HG03103 (cell line): ENCODE data around the gene STX4.

Experiments used
- ATAC-seq: cut with Tn5 transposase; IDR thresholded peaks from one replicate; pipeline ENCODE4 v1.9.1; 2021; ENCODE audit warnings: low read depth; ENCODE audit not compliant: unreplicated experiment

STX4 gene, protein sequence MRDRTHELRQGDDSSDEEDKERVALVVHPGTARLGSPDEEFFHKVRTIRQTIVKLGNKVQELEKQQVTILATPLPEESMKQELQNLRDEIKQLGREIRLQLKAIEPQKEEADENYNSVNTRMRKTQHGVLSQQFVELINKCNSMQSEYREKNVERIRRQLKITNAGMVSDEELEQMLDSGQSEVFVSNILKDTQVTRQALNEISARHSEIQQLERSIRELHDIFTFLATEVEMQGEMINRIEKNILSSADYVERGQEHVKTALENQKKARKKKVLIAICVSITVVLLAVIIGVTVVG

GRCh38 chr16:31032736-31033708, at the start of gene STX4:
Gene STX4, plus strand, starts transcription at chr16:31033558. Its CDS starts 248 bp downstream, at chr16:31033806.
- ATAC-seq = peak; percentile 66

- no peak for ATAC-seq
Observed at GRCh38 chr16:30983898-30984610, 49.3 kb upstream of the STX4 start.

DNA sequence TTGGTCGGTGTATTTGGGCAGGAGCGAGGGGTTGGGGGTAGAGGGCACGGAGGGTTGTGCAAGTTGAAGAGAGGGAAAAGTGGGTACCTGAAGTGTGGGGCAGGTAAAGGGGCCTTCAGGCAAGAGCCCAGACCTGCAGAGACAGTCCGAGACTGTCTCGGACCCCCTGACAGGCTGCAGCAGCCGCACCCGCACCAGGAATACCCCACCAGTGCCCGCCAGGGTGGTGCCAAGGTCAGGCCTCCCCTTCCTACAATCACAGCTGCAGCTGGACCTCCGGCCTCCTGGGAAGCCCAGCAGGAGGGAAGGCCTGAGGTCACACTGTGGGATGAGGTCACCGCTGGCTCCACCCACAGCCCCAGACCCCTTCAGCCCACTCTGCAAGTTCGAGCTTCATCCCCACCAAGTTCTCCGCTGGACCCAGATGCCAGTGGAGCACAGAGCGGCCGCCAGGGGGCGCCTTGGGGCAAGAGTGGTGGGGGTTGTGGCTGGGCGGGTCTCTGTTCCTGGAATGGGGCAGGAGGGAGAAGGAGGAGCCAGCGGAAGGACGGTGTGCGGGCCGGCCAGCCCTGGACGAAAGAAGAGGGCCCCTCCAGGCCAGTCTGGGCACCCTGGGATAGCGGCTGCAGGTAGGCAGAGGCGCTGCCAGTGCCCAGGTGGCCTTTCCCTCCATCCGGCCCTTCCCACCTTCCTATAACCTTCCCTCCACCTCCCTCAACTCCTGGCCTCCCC, 48.5 kb upstream of the STX4 start, which contains the start of gene HSD3B7:
HSD3B7 (plus strand) TSS at position 539 of the 732 bp plus-strand sequence. CDS start 452 bp downstream, outside the sequence.
- no peak for ATAC-seq

DNA sequence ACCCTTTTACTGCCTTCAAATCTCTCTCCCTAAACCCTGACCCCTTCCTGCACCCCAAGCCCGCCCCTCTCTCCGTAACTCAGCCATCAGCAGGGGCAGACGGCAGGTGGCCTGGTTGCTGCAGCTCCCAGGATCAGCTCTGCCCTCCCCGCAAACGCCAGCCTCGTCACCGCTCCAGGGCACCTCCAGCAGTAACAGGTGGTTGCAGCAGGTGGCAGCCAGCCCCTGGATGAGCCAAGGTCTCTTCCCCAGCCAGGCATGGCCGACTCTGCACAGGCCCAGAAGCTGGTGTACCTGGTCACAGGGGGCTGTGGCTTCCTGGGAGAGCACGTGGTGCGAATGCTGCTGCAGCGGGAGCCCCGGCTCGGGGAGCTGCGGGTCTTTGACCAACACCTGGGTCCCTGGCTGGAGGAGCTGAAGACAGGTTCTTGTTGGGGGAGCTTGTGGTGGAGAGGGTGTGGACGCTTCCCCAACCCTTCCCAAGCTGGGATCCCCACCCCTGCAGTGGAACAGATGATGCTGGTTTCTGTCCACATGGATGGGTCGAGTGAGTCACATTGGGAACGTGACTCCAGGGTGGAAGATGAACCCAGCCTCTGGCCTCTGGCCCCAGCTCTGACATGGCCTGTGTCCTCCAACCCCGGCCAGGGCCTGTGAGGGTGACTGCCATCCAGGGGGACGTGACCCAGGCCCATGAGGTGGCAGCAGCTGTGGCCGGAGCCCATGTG, 47.8 kb upstream of the STX4 start:
- ATAC-seq = no peak

- no peak for ATAC-seq
Observed at GRCh38 chr16:30986129-30986991, 47.0 kb upstream of the STX4 start.

DNA sequence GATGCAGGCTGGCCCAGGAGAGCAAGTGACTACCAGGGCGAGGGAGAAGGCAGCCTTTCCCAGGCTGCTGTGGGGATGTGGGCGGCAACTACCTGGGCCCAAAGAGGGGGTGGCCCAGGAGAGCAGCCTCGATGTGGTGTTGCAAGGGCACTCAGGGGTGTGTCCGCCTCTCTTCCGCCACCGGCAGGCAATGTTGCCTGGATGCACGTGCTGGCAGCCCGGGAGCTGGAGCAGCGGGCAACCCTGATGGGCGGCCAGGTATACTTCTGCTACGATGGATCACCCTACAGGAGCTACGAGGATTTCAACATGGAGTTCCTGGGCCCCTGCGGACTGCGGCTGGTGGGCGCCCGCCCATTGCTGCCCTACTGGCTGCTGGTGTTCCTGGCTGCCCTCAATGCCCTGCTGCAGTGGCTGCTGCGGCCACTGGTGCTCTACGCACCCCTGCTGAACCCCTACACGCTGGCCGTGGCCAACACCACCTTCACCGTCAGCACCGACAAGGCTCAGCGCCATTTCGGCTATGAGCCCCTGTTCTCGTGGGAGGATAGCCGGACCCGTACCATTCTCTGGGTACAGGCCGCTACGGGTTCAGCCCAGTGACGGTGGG, 45.7 kb upstream of the STX4 start:
- no peak for ATAC-seq

DNA sequence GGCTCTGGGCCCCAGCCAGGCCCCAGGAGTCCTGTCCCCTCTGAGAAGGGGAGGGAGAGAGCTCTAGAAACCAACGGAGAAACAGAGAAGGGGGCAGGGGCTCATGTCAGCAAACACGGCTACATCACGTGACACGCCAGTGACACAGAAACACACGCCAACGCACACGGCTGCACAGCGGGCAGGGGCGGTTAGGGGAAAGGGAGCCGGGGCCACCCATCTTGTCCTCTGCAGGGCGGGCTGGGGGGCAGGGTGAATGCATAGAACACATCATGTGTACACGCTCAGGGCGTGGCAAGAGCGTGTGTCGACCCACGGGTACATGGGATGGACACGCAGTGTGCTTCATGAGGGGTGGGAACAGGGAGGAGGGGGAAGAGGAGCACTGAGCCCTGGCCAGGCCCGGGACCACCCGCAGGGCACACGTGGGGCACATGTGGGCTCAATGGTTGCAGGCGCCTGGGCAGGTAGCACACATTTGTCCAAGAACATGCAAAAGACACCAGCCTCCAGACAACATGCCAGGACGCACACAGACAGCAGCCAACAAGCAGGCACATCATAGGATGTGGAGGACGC, 43.8 kb upstream of the STX4 start:
- no peak for ATAC-seq

- no peak for ATAC-seq
Observed at GRCh38 chr16:30990105-30990504, 43.3 kb upstream of the STX4 start.

DNA sequence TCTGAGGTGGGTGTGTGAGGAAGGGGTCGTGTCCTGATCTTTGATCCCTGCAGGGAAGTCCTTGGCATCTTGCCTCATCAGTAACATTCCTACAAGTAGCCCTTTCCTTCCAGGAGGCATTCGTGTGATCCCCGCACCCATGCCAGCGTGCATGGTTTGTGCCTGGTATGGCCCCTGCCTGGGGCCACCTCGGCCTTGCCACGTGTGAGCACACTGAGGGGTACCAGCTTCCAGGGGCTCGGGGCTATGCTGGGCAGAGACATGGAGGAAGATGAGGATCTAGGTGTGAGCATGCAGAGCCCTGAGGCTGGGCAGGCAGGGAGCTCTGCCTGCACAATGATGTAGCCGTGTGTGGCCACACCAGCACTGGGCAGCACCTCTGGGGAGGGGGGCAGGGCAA, 42.3 kb upstream of the STX4 start:
- no peak for ATAC-seq

GRCh38 chr16:30992276-30992780, 41.0 kb upstream of the STX4 start:
- no peak for ATAC-seq

DNA sequence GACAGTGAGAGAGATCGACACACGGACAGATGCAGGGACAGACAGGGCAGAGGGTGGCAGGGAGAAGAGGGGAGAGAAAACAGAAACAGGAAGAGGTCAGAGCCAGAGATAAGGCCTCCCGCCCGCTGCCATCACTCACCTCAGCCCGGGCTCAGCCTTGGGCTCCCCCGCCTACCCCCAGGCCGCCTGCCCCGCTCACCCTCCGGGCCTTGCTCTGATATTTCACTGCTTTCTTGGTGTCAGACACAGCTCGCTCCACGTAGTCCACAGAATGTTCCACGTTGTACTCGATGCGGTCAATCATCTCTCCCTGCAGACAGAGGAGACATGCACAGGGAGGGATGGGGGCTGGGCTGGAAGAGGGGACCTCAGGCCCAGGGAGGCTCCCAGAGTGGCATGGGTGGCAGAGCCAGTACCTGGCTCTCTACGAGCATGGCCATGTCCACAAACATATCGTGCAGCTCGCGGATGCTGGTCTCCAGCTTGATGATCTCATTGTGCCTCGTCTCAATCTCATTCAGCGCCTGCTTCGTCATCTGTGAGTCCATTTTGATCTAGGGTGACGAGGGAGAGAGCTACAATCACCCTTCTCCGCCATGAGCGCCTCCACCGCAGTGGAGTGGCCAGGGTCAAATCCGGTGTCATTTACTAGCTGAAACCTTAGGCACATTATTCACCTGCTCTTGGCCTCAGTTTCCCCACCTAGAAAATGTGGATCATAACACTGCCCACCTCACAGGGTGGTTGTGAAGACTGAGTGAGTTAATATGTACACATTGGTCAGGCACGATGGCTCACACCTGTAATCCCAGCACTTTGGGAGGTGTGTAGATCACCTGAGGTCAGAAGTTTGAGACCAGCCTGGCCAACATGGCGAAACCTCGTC, 40.2 kb upstream of the STX4 start:
- ATAC-seq = no peak

DNA sequence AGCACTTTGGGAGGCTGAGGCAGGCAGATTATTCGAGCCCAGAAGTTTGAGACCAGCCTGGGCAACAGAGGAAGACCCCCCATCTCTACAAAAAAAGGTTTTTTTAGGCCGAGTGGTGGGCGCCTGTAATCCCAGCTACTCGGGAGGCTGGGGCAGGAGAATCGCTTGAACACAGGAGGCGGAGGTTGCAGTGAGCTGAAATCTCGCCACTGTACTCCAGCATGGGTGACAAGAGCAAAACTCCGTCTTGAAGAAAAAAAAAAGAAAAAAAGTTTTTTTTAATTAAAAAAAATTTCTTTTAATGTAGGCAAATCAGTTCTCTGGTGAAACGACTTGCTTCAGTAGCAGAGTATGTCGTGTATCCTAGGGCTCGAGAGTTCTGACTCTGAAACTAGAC, 37.4 kb upstream of the STX4 start:
- ATAC-seq = no peak

- no peak for ATAC-seq
Observed at GRCh38 chr16:30996324-30996984, 36.9 kb upstream of the STX4 start.

DNA sequence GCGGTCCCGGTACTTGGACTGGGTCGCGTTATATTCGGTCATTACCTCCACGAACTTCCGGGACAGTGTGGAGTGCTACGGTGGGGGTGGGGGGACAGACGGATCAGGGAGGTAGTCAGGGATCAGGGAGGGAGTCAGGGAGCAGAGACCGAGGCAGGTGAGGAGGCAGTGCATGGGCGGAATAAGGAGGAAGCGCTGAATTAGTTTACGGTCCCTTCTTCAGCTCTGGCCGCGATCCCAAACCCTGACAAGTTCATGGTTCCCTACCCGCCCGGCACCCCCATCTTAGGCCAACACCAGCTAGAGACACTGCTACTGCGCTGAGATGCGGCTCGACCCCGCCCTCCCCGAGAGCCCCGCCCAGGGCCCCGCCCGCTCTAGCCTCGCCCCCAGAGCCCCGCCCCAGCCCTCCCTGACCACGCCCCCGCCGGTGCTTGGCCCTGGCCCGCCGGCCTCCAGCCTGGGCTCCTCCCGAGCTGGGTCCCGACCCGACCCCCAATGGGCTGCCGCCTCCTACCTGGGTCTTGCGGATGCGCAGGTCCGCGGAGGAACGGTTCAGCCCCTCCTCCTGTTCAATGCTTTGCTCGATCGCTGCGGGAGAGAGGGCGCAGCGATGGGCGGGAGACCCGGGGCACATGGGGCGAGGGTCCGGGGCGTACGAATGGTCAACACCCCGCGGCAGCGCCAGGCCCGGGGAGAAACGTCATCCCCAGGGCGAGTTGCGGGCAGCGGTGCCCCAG, 36.2 kb upstream of the STX4 start:
- peak; percentile 65 for ATAC-seq
